COR-L47 (cell line): ENCODE results near the gene POC1A.

ENCODE experiments used
- DNase-seq: peaks from one replicate; lab custom pipeline; 2025; lab: John Stamatoyannopoulos, UW

The POC1A gene

DNA sequence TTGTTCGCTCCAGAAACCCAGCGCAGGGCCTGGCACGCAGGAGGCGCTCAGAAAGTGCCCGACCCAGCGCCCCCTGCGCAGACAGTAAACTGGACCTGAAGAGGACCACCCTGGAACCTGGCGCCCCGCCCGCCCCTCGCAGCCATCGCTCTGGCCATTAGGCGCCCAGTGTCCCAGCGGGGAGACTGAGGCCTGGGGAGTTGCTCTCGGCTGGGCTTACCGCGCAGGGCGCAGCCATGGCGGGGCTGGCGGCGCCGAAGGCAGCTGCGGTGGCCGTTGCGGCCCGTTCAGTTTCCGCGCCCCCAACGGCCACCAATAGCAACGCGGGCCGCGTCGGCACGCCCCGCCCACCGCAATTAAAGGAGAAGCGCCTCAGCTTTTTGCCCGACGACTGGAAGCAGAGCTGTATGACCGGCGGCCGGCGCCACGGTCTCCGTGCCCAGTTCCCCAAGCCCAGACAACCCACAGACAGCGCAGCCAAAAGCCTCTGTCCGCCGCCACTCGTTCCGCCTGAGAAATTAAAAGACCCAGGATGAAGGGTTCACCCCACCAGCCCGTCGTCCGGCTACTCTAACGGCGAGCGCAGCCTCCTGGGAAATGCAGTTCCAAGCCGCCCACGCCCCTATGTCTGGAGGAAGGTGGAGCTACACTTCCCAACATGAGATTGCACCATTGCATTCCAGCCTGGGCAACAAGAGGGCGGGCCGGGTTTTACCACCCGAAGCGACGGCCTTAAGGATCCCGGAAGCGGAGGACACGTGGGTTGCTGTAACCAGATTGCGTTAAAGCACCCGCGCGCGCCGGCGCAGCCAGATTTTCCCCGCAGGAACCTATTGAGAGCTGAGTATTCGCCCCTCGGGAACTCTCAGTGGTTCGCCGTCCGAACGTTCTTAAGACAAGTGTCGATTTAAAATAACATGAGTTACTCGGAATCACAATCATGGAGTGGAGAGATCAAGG, at the start of gene POC1A:
TSS of gene POC1A (minus strand) at position 289 of the 960 bp plus-strand sequence. CDS start at position 238, 51 bp downstream.
- peak; percentile 84 for DNase-seq

DNA sequence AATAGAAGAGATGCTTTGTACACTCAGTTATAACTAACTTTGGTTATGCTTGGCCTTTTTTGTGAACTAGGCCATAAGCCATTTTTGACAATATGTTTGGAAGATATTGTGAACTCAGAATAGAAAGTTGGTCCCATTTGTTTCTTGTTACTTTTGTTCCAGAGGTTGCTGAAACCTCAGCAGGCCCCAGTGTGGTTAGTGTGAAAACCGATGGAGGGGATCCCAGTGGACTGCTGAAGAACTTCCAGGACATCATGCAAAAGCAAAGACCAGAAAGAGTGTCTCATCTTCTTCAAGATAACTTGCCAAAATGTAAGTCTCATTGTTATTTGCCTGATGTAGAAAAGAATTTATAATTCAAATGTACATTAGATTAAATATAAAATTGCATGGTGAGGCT, 49.5 kb upstream of the POC1A start:
- DNase-seq, result no peak

DNA sequence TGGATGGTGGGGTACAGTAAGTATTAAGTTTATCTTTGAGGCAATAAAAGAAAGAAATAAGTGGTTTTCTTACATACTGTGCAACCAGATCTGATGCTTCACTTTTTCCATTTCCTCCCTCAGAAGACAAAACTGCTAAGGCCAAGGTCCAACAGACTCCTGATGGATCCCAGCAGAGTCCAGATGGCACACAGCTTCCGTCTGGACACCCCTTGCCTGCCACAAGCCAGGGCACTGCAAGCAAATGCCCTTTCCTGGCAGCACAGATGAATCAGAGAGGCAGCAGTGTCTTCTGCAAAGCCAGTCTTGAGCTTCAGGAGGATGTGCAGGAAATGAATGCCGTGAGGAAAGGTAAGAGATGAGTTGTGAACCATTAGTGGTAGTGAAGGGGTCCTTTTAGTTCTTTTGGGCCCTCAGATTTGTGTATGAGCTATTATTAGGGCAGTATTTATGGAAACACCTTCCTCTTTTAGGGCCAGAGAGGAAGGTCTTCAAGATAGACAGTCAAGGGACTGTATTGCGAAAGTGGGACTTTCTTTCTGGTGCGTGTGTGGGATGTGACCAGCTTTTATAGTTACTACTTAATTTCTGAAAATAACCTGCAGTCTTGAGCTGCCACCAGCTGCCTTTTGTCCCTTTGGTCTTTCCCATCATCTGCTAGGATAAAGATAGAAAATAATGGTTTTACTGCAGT, 48.3 kb upstream of the POC1A start:
- DNase-seq, result no peak

DNA sequence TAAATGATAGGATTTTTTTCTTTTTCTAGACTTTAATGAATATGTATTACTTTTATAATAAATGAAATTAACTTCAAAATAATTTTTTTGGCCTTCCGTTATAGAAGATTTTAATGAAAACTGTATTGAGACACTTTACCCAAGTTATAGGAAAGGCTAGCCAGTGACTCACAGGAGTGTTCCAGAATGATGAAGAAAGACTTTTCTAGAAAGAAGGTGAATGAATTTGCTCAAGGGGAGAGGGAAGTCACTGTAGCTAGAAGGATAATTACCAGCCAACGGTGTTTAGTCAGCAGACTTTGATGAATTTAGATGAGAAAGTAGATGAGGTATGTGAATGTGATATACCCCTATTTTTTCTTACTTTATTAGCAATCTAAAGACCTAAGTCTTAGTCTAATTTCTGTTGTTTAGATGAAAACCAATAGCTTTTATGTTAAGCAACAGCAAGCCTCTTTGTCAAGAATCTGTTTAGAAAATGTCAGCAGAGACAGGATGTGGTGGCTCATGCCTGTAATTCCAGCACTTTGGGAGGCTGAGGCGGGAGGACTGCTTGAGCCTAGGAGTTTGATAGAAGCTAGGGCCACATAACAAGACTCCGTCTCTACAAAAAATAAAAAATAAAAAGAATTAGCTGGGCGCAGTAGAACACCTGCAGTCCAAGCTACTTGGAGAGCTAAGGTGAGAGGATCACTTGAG, 46.9 kb upstream of the POC1A start:
- no peak for DNase-seq

DNA sequence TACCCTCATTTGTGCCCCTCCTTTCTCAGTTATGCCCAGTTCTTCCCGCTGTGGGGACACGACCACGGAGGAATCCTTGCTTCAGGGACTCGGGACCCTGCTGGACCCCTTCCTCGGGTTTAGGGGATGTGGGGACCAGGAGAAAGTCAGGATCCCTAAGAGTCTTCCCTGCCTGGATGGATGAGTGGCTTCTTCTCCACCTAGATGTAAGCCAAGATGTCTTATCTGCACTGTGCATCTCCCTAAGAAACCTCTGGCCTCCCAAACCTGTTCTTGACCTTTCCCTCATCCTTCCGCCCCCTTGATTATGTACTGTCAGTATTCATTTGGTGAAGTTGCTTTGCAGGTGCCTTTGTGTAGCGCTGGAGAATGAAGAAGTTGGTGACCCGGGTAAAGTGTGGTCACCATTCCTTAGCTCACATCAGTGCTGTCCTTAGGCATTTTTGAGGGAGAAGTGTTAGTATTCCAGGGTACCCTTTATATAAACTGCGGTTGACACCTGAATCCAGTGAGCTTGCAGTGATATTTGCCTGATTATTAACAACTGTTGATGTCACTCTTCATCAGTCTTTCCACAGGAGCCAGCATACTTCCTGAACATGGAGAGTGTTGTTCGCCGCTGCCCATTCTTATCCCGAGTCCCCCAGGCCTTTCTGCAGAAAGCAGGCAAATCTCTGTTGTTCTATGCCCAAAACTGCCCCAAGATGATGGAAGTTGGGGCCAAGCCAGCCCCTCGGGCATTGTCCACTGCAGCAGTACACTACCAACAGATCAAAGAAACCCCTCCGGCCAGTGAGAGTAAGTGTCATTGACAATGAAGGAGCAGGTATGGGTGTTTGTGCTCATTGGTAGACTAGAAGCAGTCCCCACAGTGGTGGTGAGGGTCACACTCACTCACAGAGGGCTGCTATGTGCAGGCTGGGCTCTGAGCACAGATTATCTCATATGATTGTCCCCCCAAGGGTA, 44.7 kb upstream of the POC1A start:
- no peak for DNase-seq

DNA sequence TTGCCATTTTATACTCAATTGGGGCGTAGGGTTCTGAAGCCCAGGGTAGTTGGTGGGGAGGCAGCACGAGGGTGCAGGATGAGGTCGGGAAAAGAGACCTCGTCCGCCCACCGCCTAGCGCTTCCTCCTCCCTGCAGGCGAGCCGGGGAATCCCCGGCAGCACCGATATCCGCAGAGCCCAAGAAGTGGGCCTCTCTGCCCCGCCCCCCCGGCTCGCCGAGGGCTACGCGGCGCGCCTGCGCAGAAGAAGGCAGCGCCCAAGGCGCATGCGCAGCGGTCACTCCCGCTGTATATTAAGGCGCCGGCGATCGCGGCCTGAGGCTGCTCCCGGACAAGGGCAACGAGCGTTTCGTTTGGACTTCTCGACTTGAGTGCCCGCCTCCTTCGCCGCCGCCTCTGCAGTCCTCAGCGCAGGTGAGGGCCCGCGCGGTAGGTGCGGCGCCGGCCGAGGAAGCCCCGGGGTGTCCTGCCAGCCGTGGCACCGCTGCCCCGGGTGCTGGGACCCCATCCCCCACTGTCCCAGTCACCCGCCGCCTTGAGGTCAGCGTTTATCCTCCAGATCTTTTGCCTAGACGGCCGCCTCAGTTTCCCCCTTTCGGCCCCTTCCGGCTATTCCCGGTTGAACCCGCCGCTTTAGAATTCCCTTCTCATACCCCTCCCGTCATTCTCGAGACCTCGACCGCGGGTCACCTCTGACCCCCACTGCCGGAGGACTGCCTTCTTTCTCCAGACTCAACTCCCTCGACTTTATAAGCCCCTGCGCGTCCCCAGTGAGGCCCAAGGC, 43.8 kb upstream of the POC1A start, which contains the start of gene ALAS1:
TSS of gene ALAS1 (plus strand) at position 319 of the 784 bp plus-strand sequence. CDS start 1,082 bp downstream, outside the sequence.
- peak; percentile 79 for DNase-seq

DNA sequence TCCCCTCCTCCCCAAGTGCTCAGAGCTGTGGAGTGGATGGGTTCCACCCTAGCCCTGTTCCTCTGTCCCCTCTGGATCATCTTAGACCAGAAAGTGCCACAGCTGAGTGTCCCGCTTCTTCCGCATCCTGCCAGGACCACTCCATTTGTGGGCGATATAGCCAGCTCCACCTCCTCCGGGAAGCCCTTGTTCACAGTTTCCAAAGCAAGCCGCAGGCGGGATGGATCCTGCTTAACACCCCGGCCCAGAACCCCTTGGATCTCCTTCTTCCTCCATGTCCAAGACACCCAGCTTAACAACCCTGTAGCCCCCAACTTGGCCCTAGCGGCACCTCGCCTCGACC, 43.2 kb upstream of the POC1A start:
- DNase-seq, result no peak

DNA sequence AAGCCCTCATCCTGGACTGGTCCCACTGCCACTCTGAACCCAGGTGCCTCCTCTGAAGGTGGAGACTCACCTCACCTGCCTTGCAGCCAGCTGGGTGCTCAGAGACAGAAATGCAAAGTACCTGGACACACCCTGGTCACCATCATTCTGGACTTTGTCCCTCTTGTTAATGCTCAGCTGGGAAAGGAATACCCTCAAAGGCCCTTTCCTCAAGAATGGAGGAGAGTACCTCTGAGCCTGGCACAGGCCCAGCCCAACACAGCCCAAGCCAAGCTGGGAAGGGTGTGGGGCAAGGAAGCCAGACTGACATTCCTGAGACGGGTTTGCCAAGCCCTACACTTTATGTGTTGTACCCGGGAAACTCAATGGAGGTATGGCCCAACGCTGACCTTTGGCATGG, 42.8 kb upstream of the POC1A start:
- no peak for DNase-seq

GRCh38 chr3:52195823-52196331, 41.7 kb upstream of the POC1A start:
- DNase-seq, result no peak

DNA sequence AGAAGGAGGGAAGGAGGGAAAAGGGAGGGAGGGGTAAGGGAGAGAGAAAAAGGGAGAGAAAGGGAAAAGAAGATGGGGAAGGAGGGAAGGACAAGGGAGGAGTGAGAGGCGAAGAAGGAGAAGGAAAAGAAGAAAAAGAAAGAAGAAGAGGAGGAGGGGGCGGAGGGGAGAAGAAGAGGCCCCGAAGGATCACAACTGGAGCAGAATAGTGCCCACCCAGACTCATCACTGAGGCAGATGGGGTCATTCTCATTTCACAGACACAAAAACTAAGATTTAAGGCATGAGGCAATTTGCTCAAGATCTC, 41.0 kb upstream of the POC1A start:
- no peak for DNase-seq

GRCh38 chr3:52194485-52195290, 40.5 kb upstream of the POC1A start:
- DNase-seq, result no peak

- DNase-seq, result no peak
Observed at GRCh38 chr3:52193065-52193464, 38.8 kb upstream of the POC1A start.

DNA sequence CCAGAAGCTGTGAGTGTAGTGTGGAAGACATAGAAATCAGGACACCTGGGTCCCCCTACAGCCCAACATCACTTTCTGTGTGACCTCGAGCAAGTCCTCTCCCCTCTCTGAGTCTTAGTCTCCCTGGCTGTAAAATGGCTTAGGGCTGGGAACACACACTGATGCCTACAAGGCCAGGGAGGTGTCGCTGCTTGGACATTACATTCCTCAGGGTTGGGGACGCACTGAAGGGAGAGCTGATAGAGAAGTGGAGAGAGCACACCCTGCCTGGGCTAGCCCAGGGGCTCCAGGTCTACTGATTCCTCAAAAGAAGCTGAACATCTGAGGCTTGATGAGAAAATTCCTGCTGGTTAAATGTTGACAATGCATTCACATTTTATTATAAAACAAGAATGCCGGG, 37.4 kb upstream of the POC1A start:
- DNase-seq, result no peak

DNA sequence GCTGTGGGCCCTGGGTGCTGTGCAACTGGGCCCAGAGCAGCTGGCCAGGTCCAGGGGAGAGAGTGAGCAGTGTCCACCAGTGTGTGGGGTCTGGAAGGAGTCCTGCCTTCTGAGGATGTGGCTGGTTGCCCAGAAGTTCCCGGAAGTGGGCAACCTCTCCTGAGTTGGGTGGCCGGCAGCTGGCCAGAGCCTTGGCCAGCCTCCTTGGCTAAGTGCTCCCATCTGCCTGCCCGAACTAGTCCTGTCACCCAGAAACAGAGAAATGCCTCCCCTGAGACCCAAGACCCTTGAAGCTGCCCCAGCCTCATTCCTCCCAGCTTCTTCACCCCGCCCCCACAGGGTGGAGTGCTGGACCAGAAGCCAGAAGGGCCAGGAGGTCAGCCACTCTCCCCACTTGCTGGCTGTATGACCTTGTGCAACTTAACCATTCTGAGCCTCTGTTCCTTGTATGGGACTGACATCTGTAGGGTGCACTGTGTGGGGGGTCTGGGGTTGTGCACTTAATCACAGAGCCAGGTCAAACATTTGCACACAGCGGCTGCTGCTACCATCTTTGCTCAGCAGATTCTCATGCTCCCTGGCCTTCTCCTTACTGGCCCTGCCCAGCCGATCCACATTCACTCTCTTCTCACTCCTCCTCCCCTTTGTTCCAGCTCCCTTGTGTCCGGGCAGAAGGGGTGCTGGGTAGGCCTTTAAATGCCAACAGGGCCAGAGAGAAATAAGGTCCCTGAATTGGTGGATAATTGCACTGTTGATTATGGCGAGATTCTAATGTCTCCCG, 36.3 kb upstream of the POC1A start:
- DNase-seq, result no peak

DNA sequence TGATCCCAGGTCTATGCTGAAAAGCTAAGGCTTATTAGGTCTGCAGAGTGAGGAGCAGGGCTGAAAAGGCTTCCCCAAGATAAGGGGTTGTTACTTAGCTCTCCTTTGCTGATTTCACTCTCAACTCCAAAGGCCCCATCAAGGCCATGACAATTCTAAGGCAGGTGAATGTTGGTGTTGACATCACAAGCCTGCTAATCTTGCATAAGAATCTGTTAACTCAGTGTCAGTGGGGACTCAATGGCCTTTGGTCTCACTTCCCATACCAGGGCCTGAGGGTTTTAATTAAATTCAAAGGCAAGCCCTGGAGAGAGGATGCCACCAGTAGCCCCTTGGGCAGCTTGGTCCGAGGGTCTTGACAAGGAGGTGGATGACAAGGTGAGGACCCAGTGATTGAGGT, 34.3 kb upstream of the POC1A start:
- no peak for DNase-seq

GRCh38 chr3:52186729-52187128, 32.5 kb upstream of the POC1A start:
- no peak for DNase-seq

- no peak for DNase-seq
Observed at GRCh38 chr3:52185837-52186236, 31.6 kb upstream of the POC1A start.

DNA sequence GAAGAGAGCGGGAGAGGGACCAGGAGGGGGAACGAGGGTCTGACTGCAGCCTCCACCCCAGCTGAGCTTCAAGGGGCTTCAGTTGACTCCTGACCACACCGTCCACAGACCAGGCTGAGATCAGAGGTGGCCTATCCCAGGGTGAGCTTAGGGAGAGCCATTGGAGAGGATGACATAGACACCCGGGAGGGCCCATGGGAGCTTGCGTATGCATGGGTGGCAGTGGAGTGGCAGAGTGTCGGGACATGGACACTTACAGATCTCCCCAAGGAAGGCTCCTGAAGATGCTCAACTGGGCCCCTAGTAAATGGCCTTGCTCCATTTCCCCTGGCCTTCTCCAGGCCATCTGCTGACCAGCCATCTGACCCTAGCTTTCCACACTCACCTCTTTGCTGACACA, 31.1 kb upstream of the POC1A start:
- DNase-seq, result no peak

DNA sequence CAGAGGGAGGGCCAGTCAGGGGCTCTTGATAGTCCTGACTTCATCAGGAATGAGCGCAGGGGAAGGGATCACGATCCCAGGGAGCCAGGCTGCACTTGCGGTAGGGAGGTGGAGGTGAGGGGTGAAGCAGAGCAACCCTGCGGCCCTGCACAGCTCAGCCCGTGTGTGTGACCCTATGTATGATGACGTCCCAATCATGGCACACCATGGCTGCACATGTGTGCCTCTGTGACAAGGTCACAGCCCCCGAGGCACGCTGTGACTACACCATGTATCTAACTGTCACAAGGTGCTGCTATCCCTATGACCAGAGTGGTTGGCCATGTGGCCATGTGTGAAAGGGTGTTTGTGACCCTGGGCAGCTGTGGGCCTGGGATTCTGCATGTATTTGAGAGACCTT, 30.5 kb upstream of the POC1A start:
- no peak for DNase-seq
